ENCODE data around the gene DNAJC16. TPM values are rescaled to one million over a fixed set of nuclear protein-coding genes. Genes with fewer than 3 reads are reported as not detected.

Gene DNAJC16
- total and polyA plus RNA-seq, 9 of the 15 experiments (the other 6 are each of a cell fraction or from before 2014, with no cell fraction given) = 6.9 to 16.8 (median 12.8) TPM

DNA sequence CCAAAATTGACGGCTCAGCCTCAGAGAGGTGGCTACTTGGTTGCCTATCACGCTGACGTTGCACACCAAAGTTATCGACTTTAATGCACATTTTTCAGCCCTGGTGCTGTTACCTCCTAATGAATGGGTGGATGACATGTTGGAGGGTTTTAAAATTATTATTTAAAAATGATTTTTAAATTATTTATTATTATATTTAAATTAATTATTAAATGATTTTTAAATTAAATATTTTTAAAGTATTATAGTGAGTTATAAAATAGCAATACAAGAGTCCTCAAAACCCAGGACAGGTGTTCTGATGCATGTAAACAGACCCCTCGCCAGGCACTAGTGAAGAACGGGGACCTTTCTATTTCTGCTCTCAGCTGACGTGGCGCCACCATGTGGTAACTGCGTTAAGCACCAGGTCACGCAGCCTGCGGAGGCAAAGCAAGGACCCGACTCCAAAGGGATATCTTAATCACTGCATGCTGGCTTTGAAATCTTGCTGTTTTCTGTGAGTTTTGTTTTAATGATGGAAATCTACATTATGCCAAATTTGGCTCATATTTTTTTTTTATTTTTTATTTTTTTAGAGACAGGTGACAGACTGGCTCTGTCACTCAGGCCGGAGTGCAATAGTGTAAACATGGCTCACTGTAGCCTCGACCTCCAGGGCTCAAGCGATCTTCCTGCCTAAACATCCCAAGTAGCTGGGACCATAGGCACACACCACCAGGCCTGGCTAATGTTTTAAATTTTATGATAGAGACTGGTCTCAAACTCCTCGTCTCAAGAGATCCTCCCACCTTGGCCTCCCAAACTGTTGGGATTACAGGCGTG is 25.2 kb upstream of the DNAJC16 start (continued):
- no peak for TF ChIP-seq ZBTB49 (CRISPR knock-in tag; IDR thresholded peaks at IDR 0.05; ENCODE audit: borderline replicate concordance)
- TF ChIP-seq ZNF134 (CRISPR knock-in tag; conservative IDR thresholded peaks at IDR 0.05) = no peak
- no peak for TF ChIP-seq PML (IDR thresholded peaks at IDR 0.05; ENCODE audit: low read length)
- no peak for TF ChIP-seq RBM34 (IDR thresholded peaks at IDR 0.05; ENCODE audit: borderline replicate concordance, insufficient read depth, low read length)
- no peak for TF ChIP-seq SMARCC2 (IDR thresholded peaks at IDR 0.05; ENCODE audit: low read depth)
- TF ChIP-seq LARP7 (IDR thresholded peaks at IDR 0.05) = no peak
- TF ChIP-seq NRF1 (conservative IDR thresholded peaks at IDR 0.05 in 1 of 2, IDR thresholded peaks at IDR 0.05 in 1 of 2) = no peak
- TF ChIP-seq SMAD2 (IDR thresholded peaks at IDR 0.05; ENCODE audit: low read depth, low read length) = no peak
- no peak for TF ChIP-seq ZNF589 (CRISPR knock-in tag; IDR thresholded peaks at IDR 0.05; ENCODE audit: low read depth)
- TF ChIP-seq MLLT1 (IDR thresholded peaks at IDR 0.05) = no peak
- no peak for TF ChIP-seq POLR2H (tag; IDR thresholded peaks at IDR 0.05; ENCODE audit: low read depth)
- no peak for TF ChIP-seq DDX20 (tag; IDR thresholded peaks at IDR 0.05; ENCODE audit: low read depth)
- TF ChIP-seq TCF15 (CRISPR knock-in tag; IDR thresholded peaks at IDR 0.05) = no peak
- no peak for TF ChIP-seq MYNN (IDR thresholded peaks at IDR 0.05)
- no peak for TF ChIP-seq MYNN (CRISPR knock-in tag; IDR thresholded peaks at IDR 0.05)
- no peak for TF ChIP-seq HBP1 (CRISPR knock-in tag; IDR thresholded peaks at IDR 0.05)
- no peak for TF ChIP-seq JUN (IDR thresholded peaks at IDR 0.05; ENCODE audit: borderline replicate concordance, low read depth, low read length)
- TF ChIP-seq JUN (CRISPR knock-in tag; IDR thresholded peaks at IDR 0.05; ENCODE audit: borderline replicate concordance) = no peak
- TF ChIP-seq DACH1 (IDR thresholded peaks at IDR 0.05; ENCODE audit: partially characterized antibody) = no peak
- no peak for TF ChIP-seq ZC3H11A (IDR thresholded peaks at IDR 0.05; ENCODE audit: low read depth, low read length)

Data from K562 (cell line).